NCI-H2227 (cell line): ENCODE data around the gene SPECC1.
"Not testable (repeated sequence)": the region's sequence is repeated elsewhere in the genome, so short reads cannot be mapped to it uniquely, and the experiment has no call there.

Source experiments
- DNase-seq: peaks from one replicate; lab custom pipeline; 2025; ENCODE audit not compliant: unreplicated experiment; lab: John Stamatoyannopoulos, UW

Gene SPECC1

DNA sequence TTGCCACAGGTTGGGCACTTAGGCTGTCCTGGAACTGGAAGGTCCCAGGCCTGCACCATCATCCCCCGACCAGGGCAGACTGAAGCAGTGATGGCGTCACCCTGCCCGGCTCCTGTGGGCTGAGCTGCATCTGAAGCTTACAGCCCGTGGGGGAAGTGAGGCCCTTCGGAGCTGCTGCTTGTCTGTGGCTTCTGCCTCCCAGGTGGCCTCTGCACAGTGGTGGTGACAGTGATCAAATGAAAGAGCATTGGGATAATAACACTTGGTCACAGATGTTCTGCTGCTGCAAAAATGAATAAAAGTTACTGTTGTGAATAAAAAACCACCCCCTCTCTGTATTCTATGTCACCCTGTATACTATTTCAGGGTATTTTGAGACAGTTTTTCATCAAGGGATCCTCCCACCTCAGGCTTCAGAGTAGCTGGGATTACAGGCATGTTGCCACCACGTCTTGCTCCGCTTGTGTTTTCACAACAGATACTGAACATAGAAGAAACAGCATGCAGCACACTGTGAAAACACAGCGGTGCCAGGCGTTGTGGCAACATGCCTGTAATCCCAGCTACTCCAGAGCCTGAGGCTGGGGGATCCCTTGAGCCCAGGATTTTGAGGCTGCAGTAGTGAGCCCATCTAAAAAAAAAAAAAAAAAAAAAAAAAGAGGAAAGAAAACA, 293.2 kb downstream of the SPECC1 start:
- no peak for DNase-seq

DNA sequence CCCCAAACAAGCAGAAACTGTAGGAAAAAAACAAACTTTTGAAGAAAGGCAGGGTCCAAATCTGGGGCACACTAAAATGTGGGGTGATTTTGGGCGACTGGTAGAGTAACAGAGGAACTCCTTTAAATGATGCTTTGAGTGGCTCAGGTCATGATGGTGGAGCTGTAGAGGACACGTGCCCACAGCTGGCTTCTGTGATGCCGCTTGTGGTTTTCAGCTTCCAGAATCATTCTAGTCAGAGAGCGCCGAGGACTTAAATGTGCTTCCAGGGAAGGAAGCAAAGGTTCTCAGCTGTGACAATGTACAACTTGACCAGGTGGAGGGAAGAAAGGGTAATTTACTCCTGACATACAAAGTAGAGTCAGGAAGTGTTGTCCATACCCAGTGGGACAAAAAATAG, 295.8 kb downstream of the SPECC1 start:
- DNase-seq: no peak

DNA sequence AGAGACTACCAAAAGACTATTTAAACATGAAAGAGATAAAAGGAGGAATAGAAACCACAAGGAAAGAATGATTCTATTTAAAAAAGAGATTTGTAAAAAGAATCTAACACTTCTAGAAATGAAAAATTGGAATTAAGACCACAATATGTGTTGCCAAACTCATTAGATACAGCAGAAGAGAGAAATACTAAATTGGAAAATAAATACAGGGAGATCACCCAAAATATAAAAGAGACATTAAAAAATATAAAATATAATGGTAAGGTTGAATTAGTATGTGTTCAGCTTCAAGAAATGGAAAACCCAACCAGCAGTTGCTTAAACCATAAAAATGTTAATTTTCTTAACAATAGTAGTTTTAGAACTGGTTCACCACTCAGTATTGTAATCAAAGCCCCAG, 297.8 kb downstream of the SPECC1 start:
- DNase-seq: no peak

DNA sequence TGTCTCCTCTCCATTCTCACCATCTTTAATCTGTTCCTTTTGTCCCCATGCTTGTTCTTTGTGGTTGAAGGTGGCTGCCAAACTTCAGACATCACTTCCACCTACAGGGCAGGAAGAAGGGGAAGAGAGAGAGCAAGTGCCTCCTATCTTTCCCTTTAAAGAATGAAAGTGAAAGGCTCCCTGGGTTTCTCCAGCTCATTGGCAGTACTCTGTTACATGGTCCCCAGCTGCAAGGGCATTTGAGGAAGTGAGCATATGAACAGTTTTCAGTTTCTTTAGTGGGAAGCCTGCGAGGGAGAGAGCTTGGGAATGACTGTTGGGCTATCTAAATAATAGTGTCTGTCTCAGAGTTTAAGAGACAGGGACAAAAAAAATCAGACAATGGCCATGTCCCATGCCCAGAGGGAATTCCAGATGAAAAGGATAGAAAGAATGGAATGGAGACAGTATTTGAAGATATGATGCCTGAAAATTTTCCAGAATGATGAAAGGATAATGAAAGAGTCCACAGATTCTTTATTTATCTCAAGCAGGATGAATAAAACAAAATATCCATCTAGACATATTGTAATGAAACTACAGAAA, 298.3 kb downstream of the SPECC1 start:
- no peak for DNase-seq

DNA sequence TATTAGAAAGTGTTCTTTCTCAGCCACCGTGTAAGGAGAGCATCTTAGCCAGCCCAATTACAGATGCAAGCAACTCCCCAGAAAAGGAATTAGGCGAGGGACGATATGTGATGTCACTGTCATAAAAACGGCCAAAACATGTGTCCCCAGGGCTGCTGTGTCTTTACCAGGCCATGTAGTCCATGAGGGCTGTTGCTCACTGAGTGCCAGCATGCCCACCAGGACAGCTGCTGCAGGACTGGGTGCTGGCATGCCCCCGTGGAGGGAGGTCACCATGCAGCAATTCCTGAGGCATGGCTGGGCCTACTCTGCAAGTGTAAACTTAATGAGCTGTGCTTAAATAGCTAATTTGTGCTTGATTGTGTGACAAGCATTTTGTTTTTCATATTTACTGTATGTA, 301.3 kb downstream of the SPECC1 start:
- no peak for DNase-seq

DNA sequence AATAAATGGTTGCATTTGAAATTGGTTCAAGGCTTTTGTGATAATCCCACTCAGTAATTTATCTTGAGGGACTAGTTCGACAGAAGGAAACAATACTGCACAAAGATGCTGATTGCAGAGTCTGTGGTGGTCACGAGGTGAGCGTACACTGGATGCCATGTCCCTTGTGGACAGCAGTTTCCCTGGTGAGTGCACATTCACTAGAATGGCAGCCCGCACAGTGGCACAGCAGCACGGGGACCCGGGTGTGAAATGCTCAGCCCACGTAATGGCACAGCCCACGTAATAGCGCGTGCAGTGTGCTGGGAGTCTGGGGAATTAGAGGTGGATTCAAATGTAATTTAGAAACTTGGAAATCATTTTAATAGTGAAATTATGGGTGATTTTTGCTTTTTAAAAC, 304.1 kb downstream of the SPECC1 start:
- DNase-seq: no peak

DNA sequence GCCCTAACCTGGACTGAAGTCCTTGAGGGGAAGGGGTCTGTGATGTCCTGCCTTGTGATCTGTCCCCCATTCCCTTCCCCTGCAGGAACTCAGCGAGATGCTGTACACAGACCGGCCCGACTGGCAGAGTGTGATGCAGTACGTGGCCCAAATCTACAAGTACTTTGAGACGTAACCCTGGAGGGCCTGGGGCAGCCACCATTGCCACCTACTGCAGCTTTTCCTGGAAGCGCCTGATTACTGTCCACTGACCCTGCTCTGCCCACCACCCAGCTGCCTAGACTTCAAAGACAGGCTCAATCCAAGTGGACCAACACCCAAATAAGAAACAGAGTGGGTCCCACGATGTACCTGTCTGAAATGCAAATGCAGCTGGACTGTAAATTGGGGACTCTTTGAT, 304.7 kb downstream of the SPECC1 start:
- no peak for DNase-seq

DNA sequence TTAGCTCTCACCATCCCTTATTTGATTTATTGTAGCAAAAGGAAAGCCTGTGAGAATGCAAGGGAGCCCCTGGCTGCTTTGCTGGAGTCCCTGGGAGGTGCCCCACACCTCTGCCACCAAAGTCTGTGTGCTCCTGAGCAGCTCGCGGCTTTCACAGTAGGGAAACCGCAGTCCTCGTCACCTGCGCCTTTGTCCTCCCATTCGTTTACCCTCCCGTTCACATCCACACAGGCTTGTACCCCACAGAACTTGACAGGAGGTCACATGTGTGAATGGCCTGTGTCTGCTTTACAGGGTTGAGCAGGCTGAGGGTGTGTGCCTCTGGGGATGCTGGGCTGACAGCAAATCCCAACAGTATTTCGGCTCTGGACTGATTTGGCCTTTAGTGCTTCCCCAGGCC, 305.7 kb downstream of the SPECC1 start:
- no peak for DNase-seq

DNA sequence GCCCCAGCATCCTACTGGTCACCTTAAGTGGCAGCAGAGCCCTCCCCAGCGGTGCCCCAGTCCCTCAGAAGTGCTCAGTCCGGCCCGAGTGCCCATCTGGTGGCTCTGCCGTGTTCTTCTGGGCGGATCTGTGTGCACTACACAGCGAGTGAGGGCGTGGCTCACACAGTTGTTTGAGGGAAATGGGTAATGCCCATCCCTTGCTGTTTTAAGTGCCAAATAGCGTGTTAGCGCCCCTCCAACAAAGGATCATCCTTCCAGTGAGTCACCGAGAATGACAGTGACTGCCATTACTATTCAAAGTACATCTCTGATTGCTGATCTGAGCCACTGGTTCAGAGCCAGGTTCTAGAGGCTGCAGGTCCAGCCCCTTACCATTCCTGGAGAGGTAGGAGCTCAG, 306.2 kb downstream of the SPECC1 start:
- no peak for DNase-seq

DNA sequence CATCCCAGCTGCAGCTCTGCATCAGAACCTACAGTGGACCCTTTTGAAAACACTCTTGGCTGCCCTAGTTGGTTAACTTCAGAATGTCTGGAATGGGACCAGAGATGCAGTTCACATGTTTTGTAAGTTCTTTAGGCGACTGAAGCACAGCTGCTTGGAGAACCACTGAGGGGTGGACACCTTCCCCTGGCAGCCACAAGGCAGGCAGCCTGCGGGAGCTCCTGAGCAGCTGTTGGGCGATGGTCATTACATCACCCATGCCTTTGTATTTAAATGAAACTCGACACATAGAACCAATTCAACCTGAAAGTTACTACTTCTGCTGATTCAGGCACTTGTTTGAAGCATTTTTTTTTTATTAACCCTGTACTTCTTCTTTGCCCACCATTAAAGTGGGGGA, 306.7 kb downstream of the SPECC1 start:
- no peak for DNase-seq

DNA sequence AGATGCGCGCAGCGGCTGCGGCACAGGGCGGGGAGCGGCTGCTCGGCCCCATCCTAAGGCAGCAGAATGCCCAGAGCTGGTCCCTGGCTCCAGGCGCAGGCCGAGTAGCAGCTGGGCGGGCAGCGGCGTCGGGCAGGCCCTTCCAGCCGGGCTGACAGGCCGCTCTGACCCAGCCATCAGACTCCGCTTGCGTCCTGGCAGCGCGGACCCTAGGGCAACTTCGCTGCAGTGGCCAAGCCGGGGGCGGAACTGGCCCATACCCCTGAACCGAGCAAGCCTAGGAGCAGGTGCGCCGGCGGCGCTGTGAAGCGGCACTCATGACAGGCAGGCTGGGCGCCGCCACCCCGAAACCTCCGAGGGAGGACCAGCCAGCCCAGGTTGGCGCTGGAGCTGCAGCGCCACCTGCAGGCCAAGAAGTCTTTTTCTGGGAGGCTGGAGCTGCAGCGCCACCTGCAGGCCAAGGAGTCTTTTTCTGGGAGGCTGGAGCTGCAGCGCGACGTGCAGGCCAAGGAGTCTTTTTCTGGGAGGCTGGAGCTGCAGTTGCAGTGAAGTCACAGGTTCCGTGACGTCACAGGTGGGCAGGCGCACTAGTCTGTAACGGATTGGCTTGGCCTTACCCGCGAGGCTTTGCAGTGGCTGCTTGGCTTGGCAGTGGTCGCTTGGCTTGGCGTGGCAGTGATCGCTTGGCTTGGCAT, 311.5 kb downstream of the SPECC1 start:
- DNase-seq: not testable (repeated sequence)

DNA sequence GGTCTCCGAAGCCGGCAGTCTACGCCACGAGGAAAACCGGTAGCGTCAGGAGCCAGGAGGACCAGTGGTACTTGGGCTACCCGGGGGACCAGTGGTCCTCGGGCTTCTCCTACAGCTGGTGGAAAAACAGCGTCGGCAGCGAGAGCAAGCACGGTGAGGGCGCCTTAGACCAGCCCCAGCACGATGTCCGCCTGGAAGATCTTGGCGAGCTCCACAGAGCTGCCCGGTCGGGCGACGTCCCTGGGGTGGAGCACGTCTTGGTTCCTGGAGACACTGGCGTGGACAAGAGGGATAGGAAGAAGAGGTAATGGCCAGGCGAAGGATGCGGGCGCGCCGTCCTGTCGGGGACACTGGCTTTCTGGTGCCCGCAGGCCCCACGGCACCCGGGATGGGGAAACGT, 312.2 kb downstream of the SPECC1 start:
- DNase-seq: not testable (repeated sequence)

DNA sequence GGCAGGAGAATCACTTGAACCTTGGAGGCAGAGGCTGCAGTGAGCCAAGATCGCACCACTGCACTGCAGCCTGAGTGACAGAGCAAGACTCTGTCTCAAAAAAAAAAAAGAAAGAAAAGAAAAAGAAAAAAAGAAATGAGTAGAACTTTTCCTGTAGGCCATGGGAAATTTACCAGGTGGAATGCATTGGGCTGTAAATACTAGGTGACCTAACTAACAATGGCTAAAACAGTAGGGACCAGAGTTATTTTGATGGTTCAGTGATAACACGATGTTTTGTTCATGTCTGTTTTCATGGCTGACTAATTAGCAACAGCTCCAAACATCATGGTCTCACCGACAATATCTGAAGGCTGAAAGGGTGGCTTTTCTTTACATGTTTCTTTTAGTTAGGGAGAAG, 318.6 kb downstream of the SPECC1 start:
- not testable (repeated sequence) for DNase-seq

DNA sequence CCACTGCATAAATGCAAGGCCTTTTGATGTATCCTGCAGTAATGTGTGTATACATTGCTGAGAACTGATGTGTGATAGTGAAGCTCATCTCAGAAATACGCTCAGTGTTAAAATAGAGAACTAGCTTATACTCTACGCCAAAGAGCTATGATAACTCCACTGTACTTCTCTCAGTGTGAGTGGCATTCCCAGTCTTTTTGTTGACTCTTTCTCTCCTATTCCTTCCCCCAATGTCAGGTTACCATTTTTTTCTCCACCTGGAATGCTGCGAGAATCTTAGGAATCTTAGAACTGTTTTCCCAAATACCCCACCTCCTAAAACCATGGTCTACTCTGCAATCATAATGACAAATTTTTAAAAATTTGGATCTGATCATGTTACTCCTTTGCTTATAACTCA, 342.2 kb downstream of the SPECC1 start:
- DNase-seq: not testable (repeated sequence)

DNA sequence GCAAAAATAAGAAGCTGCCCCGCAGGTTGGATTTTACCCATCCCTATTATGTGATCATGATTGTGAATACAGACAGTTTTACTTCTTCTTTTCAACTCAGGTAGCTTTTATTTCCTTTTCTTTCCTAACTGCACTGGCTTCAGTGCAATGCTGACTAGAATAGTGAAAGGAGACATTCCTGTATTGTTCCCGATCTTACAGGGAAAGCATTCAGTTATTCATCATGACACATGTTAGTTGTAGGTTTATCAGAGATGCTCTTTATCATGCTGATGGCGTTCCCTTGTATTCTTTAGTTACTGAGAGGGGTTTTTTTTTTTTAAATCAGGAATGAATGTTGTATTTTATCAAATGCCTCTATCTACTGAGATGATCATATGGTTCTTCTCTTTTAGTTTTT, 343.4 kb downstream of the SPECC1 start:
- DNase-seq: not testable (repeated sequence)

DNA sequence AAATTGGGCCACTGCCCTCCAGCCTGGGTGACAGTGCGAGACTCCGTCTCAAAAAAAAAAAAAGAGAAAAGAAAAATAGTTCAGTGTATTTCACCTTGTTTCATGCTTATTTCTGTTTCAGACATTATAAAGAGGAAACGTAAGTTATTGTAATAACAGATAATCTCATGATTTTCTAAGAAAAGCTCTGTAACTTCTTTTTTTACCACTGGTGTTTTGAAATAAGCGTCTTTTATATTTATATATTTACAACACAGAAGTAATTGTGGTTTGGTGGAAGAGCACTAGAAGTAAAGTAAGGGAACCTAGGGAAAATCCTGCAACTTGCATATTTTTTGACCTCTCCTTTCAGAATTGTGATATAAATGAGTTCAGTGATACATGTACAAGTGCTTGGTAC, 354.7 kb downstream of the SPECC1 start:
- not testable (repeated sequence) for DNase-seq
